ENCODE measurements around the gene PLA2G4B.

- no peak for TF ChIP-seq POLR2AphosphoS5 (IDR thresholded peaks at IDR 0.05; ENCODE audit: low read depth, low read length)
- no peak for TF ChIP-seq TAF1 (IDR thresholded peaks at IDR 0.05; ENCODE audit: borderline replicate concordance, low read depth, low read length)
- no peak for TF ChIP-seq POLR2A (IDR thresholded peaks at IDR 0.05; ENCODE audit: low read depth, low read length)
Observed at GRCh38 chr15:41881550-41881919, 42.9 kb downstream of the PLA2G4B start.

All from GM12892 (cell line).